ENCODE data around the gene SKOR1.

GRCh38 chr15:67823314-67824196 is 1.8 kb upstream of the SKOR1 start:
- TF ChIP-seq CTCF (IDR thresholded peaks at IDR 0.05; ENCODE audit: poor library complexity), result no peak
- TF ChIP-seq EZH2 (IDR thresholded peaks at IDR 0.05; ENCODE audit: borderline replicate concordance), result peak; percentile 91
